ENCODE measurements around the gene ZC3HAV1. TPM values are rescaled to one million over a fixed set of nuclear protein-coding genes. Genes with fewer than 3 reads are reported as not detected.
"Not testable (repeated sequence)": the region's sequence is repeated elsewhere in the genome, so short reads cannot be mapped to it uniquely, and the experiment has no call there.

Gene ZC3HAV1
- total RNA-seq, 6 donors from 2014 or later, result 30.2 to 47.6 (median 33.5) TPM

DNA sequence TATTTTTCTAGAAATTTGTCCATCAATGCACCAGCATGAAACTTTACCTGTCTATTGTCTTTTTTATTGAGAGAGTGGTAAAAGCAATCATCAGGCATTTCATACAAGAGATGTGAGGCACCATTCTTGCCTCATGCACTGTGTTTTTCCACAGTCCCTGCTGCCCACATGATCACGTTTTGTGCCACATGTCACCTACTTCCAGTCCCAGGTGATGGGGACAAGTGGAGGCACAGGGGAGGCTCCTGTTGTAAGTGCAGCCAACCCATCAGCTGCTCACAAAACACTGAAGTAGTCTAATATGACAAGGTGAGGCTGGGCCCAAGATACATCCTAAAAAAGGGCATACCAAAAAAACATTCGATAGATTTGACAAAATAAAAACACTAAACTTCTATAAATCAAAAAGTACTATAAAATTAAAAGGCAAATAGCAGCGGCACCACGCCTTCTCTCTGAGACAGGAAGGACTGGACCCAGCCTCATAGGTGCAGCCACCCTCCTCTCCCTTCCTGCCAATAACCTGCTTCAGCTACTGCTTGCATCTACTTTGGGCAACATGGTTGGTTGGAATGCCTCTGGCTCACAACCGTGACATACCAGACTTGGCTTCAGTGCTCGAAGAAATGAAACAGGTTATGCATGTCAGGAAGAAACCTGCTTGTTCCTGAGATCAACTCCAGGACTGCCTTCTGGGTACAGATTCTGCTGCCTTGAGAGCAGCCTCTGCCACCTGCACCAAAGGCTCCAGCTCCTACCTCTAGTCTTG lies 76.0 kb downstream of the ZC3HAV1 start:
- H3K27ac ChIP-seq, result no peak overlapping the region
- no peaks in the 10 kb centered on the region for H3K27me3 ChIP-seq
- no peaks in the 10 kb centered on the region for H3K9me3 ChIP-seq
- no peak overlapping the region for H3K4me3 ChIP-seq
- WGBS, 2 donors, result 87 to 88% methylated on average over 6 of the region's 6 CpGs
- ATAC-seq (ENCODE audit: low FRiP score in 2 of 2) (no peak), DNase-seq (no peak)
- TF ChIP-seq CTCF (IDR thresholded peaks at IDR 0.05) (no peak), POLR2AphosphoS5 (IDR thresholded peaks at IDR 0.05) (no peak), EP300 (IDR thresholded peaks at IDR 0.05) (no peak), POLR2A (IDR thresholded peaks at IDR 0.05) (no peak)
- H3K4me1 ChIP-seq, result peaks cover 13 to 25% (median 15%) of the 10 kb centered on the region in 4 donors
- H3K36me3 ChIP-seq, result peaks cover 0 to 11% (median 2%) of the 10 kb centered on the region in 4 donors

- WGBS, 2 donors, result 97 to 100% methylated on average over 4 of the region's 4 CpGs
- Histone ChIP-seq H3K36me3 (peaks cover 0 to 16% (median 3%) of the 10 kb centered on the region in 4 donors), H3K27me3 (no peaks in the 10 kb centered on the region), H3K4me3 (no peak overlapping the region), H3K27ac (no peak overlapping the region), H3K9me3 (no peaks in the 10 kb centered on the region), H3K4me1 (peaks cover 13 to 25% (median 15%) of the 10 kb centered on the region in 4 donors)
- TF ChIP-seq CTCF (IDR thresholded peaks at IDR 0.05) (no peak), POLR2A (IDR thresholded peaks at IDR 0.05) (no peak), POLR2AphosphoS5 (IDR thresholded peaks at IDR 0.05) (no peak), EP300 (IDR thresholded peaks at IDR 0.05) (no peak)
- DNase-seq, result no peak
- no peak for ATAC-seq (ENCODE audit: low FRiP score in 2 of 2)
These were observed 77.0 kb downstream of the ZC3HAV1 start for GRCh38 chr7:139032473-139032872.

DNA sequence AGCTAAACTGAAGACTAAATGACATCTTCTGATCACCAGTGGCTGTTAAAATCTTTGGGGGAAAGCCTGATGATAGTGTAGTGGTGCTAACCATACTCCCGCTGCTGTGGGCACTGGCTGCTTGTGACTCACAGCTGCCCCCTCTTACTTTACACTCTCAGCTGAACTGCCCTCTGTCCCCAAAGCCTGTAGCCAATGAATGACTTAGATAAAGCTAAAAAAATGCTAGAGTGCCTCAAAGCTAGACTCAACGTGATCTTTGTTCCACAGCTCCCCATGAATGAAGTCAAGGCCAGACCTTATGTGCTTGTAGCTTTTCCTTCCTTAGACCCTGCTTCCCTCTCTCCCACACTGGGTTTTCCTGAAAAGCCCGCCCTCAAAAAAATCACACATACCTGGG lies 80.2 kb downstream of the ZC3HAV1 start:
- H3K4me3 ChIP-seq, result no peak overlapping the region
- H3K4me1 ChIP-seq, result peaks cover 0 to 3% (median under 1%) of the 10 kb centered on the region in 4 donors
- H3K27ac ChIP-seq, result no peak overlapping the region
- no peaks in the 10 kb centered on the region for H3K9me3 ChIP-seq
- WGBS, 2 donors, result 94 to 100% methylated on average over 3 of the region's 3 CpGs
- ATAC-seq (ENCODE audit: low FRiP score in 2 of 2), result no peak
- H3K27me3 ChIP-seq, result no peaks in the 10 kb centered on the region
- TF ChIP-seq POLR2AphosphoS5 (IDR thresholded peaks at IDR 0.05) (no peak), CTCF (IDR thresholded peaks at IDR 0.05) (no peak), POLR2A (IDR thresholded peaks at IDR 0.05) (no peak), EP300 (IDR thresholded peaks at IDR 0.05) (no peak)
- H3K36me3 ChIP-seq, result peaks cover 0 to 43% (median 9%) of the 10 kb centered on the region in 4 donors
- DNase-seq, result no peak

DNA sequence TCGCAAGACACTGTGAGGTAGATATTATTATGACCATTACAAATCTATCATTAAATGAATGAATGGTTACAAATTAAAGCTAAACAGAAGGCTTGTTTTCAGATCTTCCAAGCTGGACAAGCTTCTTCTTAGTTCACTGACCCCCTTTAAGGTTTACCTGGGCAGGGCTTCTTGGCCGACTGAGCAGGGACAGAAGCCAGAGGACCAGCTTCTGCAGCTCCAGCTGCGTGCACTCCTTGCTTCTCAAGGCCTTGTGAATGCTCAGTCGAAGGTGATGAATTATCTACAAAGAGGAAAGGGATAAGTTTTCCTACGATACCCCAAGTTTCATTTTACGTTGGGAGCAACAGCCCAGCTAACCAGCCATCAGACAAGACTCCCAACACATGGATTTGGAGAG lies 83.0 kb downstream of the ZC3HAV1 start:
- peaks cover 0 to 48% (median 9%) of the 10 kb centered on the region in 4 donors for H3K36me3 ChIP-seq
- DNase-seq (no peak), ATAC-seq (ENCODE audit: low FRiP score in 2 of 2) (no peak)
- H3K9me3 ChIP-seq, result no peaks in the 10 kb centered on the region
- WGBS, 2 donors, result 91 to 94% methylated on average over 6 of the region's 6 CpGs
- TF ChIP-seq POLR2A (IDR thresholded peaks at IDR 0.05) (no peak), POLR2AphosphoS5 (IDR thresholded peaks at IDR 0.05) (no peak), EP300 (IDR thresholded peaks at IDR 0.05) (no peak), CTCF (IDR thresholded peaks at IDR 0.05) (no peak)
- H3K4me1 ChIP-seq, result no peaks in the 10 kb centered on the region
- no peak overlapping the region for H3K4me3 ChIP-seq
- H3K27me3 ChIP-seq, result no peaks in the 10 kb centered on the region
- no peak overlapping the region for H3K27ac ChIP-seq

DNA sequence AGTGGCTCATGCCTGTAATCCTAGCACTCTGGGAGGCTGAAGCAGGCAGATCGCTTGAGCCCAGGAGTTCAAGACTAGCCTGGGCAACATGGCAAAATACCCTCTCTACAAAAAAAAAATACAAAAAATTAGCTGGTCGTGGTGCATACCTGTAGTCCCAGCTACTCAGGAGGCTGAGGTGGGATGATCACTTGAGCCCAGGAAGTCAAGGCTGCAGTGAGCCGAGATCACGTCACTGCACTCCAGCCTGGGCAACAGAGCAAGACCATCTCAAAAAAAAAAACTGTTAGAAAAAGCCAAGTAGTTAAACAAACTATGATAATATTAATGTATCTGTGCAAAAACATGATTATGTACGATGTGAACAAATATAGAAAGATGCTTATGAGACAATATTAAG lies 83.7 kb downstream of the ZC3HAV1 start:
- H3K27me3 ChIP-seq; H3K9me3 ChIP-seq; DNase-seq; H3K4me3 ChIP-seq; H3K4me1 ChIP-seq; ATAC-seq (ENCODE audit: low FRiP score in 2 of 2); H3K27ac ChIP-seq: not testable (repeated sequence)
- H3K36me3 ChIP-seq, result peaks cover 0 to 48% (median 9%) of the 10 kb centered on the region in 4 donors
- 90% methylated on average over 5 of the region's 5 CpGs for WGBS, 2 donors

All from upper lobe of left lung (tissue), 6 donors.